WTC11 (cell line): ENCODE results near the gene EYS.

ENCODE experiments used
- ATF1 ChIP-seq: sonication (generic); formaldehyde crosslinking; IDR thresholded peaks from 2 replicates; pipeline ENCODE4 v1.8.1; 2023; ENCODE audit warnings: mild to moderate bottlenecking, moderate library complexity, missing genetic modification reagents
- CBFB ChIP-seq: sonication (generic); formaldehyde crosslinking; IDR thresholded peaks from 2 replicates; pipeline ENCODE4 v1.8.1; 2022; ENCODE audit warnings: mild to moderate bottlenecking, low read depth, missing genetic modification reagents
- CTCF ChIP-seq: fragments of 200-600 bp; IDR thresholded peaks from 2 replicates; pipeline ENCODE4 v1.8.0; 2022; ENCODE audit warnings: antibody characterized with exemption
- ESRRA ChIP-seq: sonication (generic); formaldehyde crosslinking; IDR thresholded peaks from 2 replicates; pipeline ENCODE4 v1.8.1; 2022; ENCODE audit warnings: mild to moderate bottlenecking, missing genetic modification reagents, borderline replicate concordance
- FOXJ3 ChIP-seq: sonication (generic); formaldehyde crosslinking; IDR thresholded peaks from 2 replicates; pipeline ENCODE4 v1.9.0; 2021; ENCODE audit warnings: missing genetic modification reagents, mild to moderate bottlenecking, borderline replicate concordance
- FOXP4 ChIP-seq: sonication (generic); formaldehyde crosslinking; IDR thresholded peaks from 2 replicates; pipeline ENCODE4 v1.8.0; 2022; ENCODE audit warnings: mild to moderate bottlenecking, missing genetic modification reagents
- MAX ChIP-seq: sonication (generic); formaldehyde crosslinking; IDR thresholded peaks from 2 replicates; pipeline ENCODE4 v1.8.0; 2022; ENCODE audit warnings: mild to moderate bottlenecking, missing genetic modification reagents
- NFYB ChIP-seq: sonication (generic); formaldehyde crosslinking; conservative IDR thresholded peaks from 2 replicates; pipeline ENCODE4 v1.8.0; 2022; ENCODE audit warnings: low read depth, missing genetic modification reagents
- NR2C2 ChIP-seq: sonication (generic); formaldehyde crosslinking; IDR thresholded peaks from 2 replicates; pipeline ENCODE4 v1.8.0; 2022; ENCODE audit warnings: mild to moderate bottlenecking, missing genetic modification reagents
- TCF7 ChIP-seq: sonication (generic); formaldehyde crosslinking; IDR thresholded peaks from 2 replicates; pipeline ENCODE4 v1.8.0; 2022; ENCODE audit warnings: mild to moderate bottlenecking, low read depth, missing genetic modification reagents, moderate library complexity
- TF ChIP-seq, protein P1 (sequence below): sonication (generic); formaldehyde crosslinking; IDR thresholded peaks from 2 replicates; pipeline ENCODE4 v1.8.1; 2023; ENCODE audit warnings: mild to moderate bottlenecking, missing genetic modification reagents, moderate library complexity
- TF ChIP-seq, protein P2 (sequence below): sonication (generic); formaldehyde crosslinking; IDR thresholded peaks from 2 replicates; pipeline ENCODE4 v1.8.0; 2022; ENCODE audit warnings: missing genetic modification reagents
- TF ChIP-seq, protein P3 (sequence below): sonication (generic); formaldehyde crosslinking; conservative IDR thresholded peaks from 2 replicates; pipeline ENCODE4 v1.8.1; 2022; ENCODE audit warnings: mild to moderate bottlenecking, missing genetic modification reagents
- TF ChIP-seq, protein P4 (sequence below): sonication (generic); formaldehyde crosslinking; IDR thresholded peaks from 2 replicates; pipeline ENCODE4 v1.8.0; 2022; ENCODE audit warnings: mild to moderate bottlenecking, missing genetic modification reagents

DNA sequence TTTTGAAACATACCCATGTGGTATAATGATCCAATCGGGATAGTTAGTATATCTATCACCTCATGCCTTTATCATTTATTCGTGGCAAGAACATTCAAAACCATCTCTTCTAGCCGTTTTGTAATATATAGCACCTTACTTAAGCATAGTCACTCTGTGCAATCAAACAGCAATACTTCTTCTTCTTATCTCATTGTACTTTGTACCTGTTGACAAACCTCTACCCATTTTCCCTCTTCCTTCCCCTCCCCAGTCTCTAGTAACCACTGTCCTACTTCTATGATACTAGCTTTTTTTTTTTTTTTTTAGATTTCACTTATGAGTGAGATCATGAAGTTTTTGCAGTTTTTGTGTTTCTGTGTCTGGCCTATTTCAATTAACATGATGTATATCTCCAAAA is 296.7 kb downstream of the EYS start:
- no peak for TF ChIP-seq CTCF
- TF ChIP-seq, protein P1, sequence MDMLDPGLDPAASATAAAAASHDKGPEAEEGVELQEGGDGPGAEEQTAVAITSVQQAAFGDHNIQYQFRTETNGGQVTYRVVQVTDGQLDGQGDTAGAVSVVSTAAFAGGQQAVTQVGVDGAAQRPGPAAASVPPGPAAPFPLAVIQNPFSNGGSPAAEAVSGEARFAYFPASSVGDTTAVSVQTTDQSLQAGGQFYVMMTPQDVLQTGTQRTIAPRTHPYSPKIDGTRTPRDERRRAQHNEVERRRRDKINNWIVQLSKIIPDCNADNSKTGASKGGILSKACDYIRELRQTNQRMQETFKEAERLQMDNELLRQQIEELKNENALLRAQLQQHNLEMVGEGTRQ (CRISPR knock-in tag) = no peak
- TF ChIP-seq, protein P2, sequence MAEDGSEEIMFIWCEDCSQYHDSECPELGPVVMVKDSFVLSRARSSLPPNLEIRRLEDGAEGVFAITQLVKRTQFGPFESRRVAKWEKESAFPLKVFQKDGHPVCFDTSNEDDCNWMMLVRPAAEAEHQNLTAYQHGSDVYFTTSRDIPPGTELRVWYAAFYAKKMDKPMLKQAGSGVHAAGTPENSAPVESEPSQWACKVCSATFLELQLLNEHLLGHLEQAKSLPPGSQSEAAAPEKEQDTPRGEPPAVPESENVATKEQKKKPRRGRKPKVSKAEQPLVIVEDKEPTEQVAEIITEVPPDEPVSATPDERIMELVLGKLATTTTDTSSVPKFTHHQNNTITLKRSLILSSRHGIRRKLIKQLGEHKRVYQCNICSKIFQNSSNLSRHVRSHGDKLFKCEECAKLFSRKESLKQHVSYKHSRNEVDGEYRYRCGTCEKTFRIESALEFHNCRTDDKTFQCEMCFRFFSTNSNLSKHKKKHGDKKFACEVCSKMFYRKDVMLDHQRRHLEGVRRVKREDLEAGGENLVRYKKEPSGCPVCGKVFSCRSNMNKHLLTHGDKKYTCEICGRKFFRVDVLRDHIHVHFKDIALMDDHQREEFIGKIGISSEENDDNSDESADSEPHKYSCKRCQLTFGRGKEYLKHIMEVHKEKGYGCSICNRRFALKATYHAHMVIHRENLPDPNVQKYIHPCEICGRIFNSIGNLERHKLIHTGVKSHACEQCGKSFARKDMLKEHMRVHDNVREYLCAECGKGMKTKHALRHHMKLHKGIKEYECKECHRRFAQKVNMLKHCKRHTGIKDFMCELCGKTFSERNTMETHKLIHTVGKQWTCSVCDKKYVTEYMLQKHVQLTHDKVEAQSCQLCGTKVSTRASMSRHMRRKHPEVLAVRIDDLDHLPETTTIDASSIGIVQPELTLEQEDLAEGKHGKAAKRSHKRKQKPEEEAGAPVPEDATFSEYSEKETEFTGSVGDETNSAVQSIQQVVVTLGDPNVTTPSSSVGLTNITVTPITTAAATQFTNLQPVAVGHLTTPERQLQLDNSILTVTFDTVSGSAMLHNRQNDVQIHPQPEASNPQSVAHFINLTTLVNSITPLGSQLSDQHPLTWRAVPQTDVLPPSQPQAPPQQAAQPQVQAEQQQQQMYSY = no peak
- TF ChIP-seq, protein P3, sequence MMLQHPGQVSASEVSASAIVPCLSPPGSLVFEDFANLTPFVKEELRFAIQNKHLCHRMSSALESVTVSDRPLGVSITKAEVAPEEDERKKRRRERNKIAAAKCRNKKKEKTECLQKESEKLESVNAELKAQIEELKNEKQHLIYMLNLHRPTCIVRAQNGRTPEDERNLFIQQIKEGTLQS (CRISPR knock-in tag) = no peak
- no peak for TF ChIP-seq MAX (CRISPR knock-in tag)
- no peak for TF ChIP-seq FOXP4 (CRISPR knock-in tag)
- TF ChIP-seq NFYB (CRISPR knock-in tag) = no peak
- no peak for TF ChIP-seq ESRRA (CRISPR knock-in tag)
- no peak for TF ChIP-seq TCF7
- no peak for TF ChIP-seq CBFB (CRISPR knock-in tag)
- no peak for TF ChIP-seq FOXJ3 (CRISPR knock-in tag)
- TF ChIP-seq ATF1 (CRISPR knock-in tag) = no peak
- TF ChIP-seq, protein P4, sequence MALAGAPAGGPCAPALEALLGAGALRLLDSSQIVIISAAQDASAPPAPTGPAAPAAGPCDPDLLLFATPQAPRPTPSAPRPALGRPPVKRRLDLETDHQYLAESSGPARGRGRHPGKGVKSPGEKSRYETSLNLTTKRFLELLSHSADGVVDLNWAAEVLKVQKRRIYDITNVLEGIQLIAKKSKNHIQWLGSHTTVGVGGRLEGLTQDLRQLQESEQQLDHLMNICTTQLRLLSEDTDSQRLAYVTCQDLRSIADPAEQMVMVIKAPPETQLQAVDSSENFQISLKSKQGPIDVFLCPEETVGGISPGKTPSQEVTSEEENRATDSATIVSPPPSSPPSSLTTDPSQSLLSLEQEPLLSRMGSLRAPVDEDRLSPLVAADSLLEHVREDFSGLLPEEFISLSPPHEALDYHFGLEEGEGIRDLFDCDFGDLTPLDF (CRISPR knock-in tag) = no peak
- TF ChIP-seq NR2C2 (CRISPR knock-in tag) = no peak
